ENCODE results near the gene PANK2. TPM values are rescaled to one million over a fixed set of nuclear protein-coding genes. Genes with fewer than 3 reads are reported as not detected.

Gene PANK2
- total RNA-seq, 1 experiment from 2014 or later: 62.7 TPM

GRCh38 chr20:3898639-3899038 lies 9.5 kb downstream of the PANK2 start:
- ATAC-seq: no peak
- TF ChIP-seq PRRX2 (CRISPR knock-in tag; IDR thresholded peaks at IDR 0.05): no peak
- TF ChIP-seq SP1 (CRISPR knock-in tag; conservative IDR thresholded peaks at IDR 0.05): no peak
- no peak for TF ChIP-seq CREB1 (CRISPR knock-in tag; IDR thresholded peaks at IDR 0.05)
- no peak for TF ChIP-seq RORB (CRISPR knock-in tag; IDR thresholded peaks at IDR 0.05)
- TF ChIP-seq ZNF317 (CRISPR knock-in tag; IDR thresholded peaks at IDR 0.05; ENCODE audit: borderline replicate concordance, low read depth): no peak
- TF ChIP-seq IRF1 (CRISPR knock-in tag; IDR thresholded peaks at IDR 0.05): no peak
- no peak for TF ChIP-seq E2F5 (CRISPR knock-in tag; IDR thresholded peaks at IDR 0.05)
- no peak for TF ChIP-seq JUN (CRISPR knock-in tag; IDR thresholded peaks at IDR 0.05)
- no peak for TF ChIP-seq ZNF416 (CRISPR knock-in tag; IDR thresholded peaks at IDR 0.05)
- TF ChIP-seq CREM (CRISPR knock-in tag; IDR thresholded peaks at IDR 0.05): no peak
- TF ChIP-seq ZBTB43 (CRISPR knock-in tag; IDR thresholded peaks at IDR 0.05): no peak
- TF ChIP-seq TEAD4 (CRISPR knock-in tag; IDR thresholded peaks at IDR 0.05): no peak
- no peak for TF ChIP-seq JAZF1 (CRISPR knock-in tag; IDR thresholded peaks at IDR 0.05)
- no peak for TF ChIP-seq FOXK1 (CRISPR knock-in tag; IDR thresholded peaks at IDR 0.05)
- TF ChIP-seq HMGXB4 (CRISPR knock-in tag; IDR thresholded peaks at IDR 0.05): no peak
- TF ChIP-seq IRF2 (CRISPR knock-in tag; IDR thresholded peaks at IDR 0.05; ENCODE audit: borderline replicate concordance, low read depth): no peak
- no peak for TF ChIP-seq TP53 (CRISPR knock-in tag; IDR thresholded peaks at IDR 0.05)
- no peak for TF ChIP-seq ZNF425 (CRISPR knock-in tag; conservative IDR thresholded peaks at IDR 0.05)
- no peak for TF ChIP-seq ZNF138 (CRISPR knock-in tag; conservative IDR thresholded peaks at IDR 0.05)
- no peak for TF ChIP-seq ESRRA (CRISPR knock-in tag; IDR thresholded peaks at IDR 0.05; ENCODE audit: borderline replicate concordance)

GRCh38 chr20:3900187-3900604 lies 11.0 kb downstream of the PANK2 start:
- peak overlapping the region; percentile 95 for H3K27ac Mint-ChIP-seq
- H3K27me3 Mint-ChIP-seq (ENCODE audit: low read depth): no peaks in the 10 kb centered on the region
- H3K4me1 Mint-ChIP-seq: peaks cover 65% of the 10 kb centered on the region
- 0 out of 2 replicates have a peak, but pooled peaks cover 10% of the 10 kb centered on the region for H3K36me3 Mint-ChIP-seq
- ChIA-PET POLR2A (no interaction called here), CTCF (interaction anchor here (0.7 kb wide), 1 partner anchor 70 kb away, joined by 3 read pairs; no protein-coding TSS in a partner anchor)
- H3K9me3 Mint-ChIP-seq: no peaks in the 10 kb centered on the region
- H3K4me3 Mint-ChIP-seq: no peak overlapping the region
- DNase-seq (ENCODE audit: low spot score): no peak
- ATAC-seq: no peak; the same call in 1 of the 2 replicates
- TF ChIP-seq PRRX2 (CRISPR knock-in tag; IDR thresholded peaks at IDR 0.05): no peak
- no peak for TF ChIP-seq ZNF512 (CRISPR knock-in tag; IDR thresholded peaks at IDR 0.05; ENCODE audit: borderline replicate concordance)
- TF ChIP-seq NFE2L1 (CRISPR knock-in tag; IDR thresholded peaks at IDR 0.05): no peak
- no peak for TF ChIP-seq CTCF (IDR thresholded peaks at IDR 0.05)
- no peak for TF ChIP-seq SMAD3 (CRISPR knock-in tag; IDR thresholded peaks at IDR 0.05; ENCODE audit: borderline replicate concordance)
- TF ChIP-seq MLX (CRISPR knock-in tag; IDR thresholded peaks at IDR 0.05): no peak
- TF ChIP-seq ATF1 (CRISPR knock-in tag; IDR thresholded peaks at IDR 0.05): no peak
- no peak for TF ChIP-seq ZNF219 (CRISPR knock-in tag; IDR thresholded peaks at IDR 0.05; ENCODE audit: borderline replicate concordance)

More at GRCh38 chr20:3898639-3899038, 9.5 kb downstream of the PANK2 start:
- no peak for DNase-seq (ENCODE audit: low spot score)
- Mint-ChIP-seq H3K4me1 (peaks cover 58% of the 10 kb centered on the region), H3K9me3 (no peaks in the 10 kb centered on the region), H3K36me3 (peaks cover 15% of the 10 kb centered on the region), H3K27me3 (ENCODE audit: low read depth) (no peaks in the 10 kb centered on the region), H3K27ac (peak overlapping the region; percentile 14; the same call in 1 of the 2 replicates), H3K4me3 (no peak overlapping the region)
- ChIA-PET CTCF (no interaction called here), POLR2A (no interaction called here)
